GM19043 (cell line): ENCODE data around the gene TRIM4.
"Not testable (repeated sequence)": the region's sequence is repeated elsewhere in the genome, so short reads cannot be mapped to it uniquely, and the experiment has no call there.

Experiments
- ATAC-seq: cut with Tn5 transposase; IDR thresholded peaks from one replicate; pipeline ENCODE4 v1.9.1; 2021; ENCODE audit warnings: low read depth; ENCODE audit not compliant: unreplicated experiment

The TRIM4 gene, protein sequence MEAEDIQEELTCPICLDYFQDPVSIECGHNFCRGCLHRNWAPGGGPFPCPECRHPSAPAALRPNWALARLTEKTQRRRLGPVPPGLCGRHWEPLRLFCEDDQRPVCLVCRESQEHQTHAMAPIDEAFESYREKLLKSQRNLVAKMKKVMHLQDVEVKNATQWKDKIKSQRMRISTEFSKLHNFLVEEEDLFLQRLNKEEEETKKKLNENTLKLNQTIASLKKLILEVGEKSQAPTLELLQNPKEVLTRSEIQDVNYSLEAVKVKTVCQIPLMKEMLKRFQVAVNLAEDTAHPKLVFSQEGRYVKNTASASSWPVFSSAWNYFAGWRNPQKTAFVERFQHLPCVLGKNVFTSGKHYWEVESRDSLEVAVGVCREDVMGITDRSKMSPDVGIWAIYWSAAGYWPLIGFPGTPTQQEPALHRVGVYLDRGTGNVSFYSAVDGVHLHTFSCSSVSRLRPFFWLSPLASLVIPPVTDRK

DNA sequence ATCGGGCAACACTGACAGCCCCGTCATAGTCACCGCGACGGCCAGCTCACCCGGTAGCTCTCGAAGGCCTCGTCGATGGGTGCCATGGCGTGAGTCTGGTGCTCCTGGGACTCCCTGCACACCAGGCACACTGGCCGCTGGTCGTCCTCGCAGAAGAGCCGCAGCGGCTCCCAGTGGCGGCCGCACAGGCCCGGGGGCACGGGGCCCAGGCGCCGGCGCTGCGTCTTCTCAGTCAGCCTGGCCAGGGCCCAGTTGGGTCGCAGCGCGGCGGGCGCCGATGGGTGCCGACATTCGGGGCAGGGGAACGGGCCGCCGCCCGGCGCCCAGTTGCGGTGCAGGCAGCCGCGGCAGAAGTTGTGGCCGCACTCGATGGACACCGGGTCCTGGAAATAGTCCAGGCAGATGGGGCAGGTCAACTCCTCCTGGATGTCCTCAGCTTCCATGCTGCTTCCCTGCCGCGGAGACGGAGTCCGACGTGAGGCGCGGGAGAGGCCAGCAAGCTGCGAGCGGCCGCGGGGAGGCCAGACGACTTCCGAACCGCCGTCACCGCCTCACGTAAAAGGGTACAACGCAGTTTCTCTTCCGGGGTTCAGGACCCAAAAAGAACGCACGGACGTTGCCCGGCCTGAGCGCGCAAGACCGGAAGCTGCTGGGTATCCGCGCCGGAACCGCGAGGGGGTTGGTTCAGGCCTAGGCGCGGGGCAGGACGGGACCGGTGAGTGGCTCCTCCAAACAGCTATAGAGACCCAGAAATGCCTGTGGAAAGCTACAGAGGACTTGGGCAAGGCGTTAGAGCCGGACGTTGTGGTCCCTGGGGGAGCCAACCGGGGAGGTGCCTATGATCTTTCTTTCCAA is at the start of gene TRIM4:
Gene TRIM4 (minus strand): TSS at position 572 of the 855 bp plus-strand sequence. CDS start 129 bp downstream, at position 443.
- ATAC-seq = peak; percentile 97

DNA sequence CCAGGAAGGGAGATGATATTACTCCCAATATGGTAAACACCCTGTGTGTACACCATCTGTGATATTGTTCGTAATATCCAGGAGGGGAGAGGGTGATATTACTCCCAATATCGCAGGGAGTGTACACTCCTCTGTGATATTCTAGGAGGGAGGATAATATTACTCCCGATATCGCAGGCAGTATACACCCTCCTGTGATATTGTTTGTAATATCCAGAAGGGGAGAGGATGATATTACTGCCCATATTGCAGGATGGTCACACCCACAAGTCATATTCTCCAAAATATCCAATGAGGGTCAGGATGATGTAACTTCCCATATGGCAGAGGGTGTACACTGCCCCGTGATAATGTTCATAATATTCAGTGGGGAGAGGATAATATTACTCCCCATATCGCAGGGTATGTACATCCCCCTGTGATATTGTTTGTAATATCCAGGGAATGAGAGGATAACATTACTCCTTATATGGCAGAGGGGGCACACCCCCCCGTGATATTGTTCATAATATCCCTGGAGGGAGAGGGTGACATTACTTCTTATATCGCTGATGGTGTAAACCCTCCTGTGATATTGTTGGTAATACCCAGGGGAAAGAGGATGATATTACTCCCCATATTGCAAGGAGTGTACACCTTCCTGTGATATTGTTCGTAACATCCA is 39.4 kb upstream of the TRIM4 start:
- ATAC-seq = no peak

DNA sequence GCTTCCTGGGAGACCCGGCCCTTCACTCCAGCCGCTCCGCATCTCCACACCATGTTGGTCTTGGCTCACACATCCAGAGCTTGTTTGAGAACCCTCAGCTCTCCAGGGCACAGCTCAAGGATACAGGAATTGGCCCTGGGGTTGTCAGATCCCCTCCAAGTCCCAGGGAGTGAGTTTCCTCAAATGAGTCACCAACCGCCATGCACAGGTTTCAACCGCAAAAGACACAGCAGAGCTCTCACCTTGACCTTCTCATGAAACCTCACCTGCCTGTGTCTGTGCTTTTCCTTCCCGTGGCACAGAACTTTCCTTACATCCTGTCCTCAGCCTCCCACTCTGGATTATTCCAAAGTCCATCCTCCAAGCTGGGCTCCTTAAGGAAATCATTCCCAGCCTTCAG is 35.9 kb upstream of the TRIM4 start:
- ATAC-seq = no peak

DNA sequence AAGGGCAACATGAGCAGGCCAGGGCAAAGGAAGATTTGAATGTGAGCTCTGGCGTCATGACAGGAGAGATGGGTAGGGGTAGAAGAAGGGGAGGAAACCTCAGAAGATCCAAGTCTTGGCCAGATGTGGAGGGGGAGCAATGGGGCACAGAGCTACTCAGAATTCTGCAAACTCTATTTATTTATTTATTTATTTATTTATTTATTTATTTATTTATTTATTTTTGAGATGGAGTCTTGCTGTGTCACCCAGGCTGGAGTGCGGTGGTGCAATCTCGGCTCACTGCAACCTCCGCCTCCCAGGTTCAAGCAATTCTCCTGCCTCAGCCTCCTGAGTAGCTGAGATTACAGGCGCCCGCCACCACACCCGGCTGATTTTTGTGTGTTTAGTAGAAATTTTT is 35.3 kb upstream of the TRIM4 start:
- not testable (repeated sequence) for ATAC-seq

DNA sequence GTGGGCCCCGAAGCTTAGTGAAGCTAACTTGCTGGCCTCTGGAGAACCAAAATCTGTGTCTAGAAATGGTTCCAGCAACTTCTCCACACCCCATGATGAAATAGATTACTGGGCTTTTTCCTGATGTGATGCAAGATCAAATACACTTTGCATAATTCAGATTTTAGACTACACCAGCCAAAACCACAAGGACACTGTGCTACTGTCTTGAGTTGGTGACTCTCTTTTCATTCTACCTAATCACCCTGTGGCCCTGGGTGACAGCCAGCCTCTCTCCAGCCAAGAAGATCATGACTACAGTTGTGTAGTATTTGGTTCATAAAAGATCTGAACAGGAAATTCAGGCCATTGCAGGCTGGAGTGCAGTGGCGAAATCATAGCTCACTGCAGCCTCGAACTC is 34.3 kb upstream of the TRIM4 start:
- no peak for ATAC-seq

DNA sequence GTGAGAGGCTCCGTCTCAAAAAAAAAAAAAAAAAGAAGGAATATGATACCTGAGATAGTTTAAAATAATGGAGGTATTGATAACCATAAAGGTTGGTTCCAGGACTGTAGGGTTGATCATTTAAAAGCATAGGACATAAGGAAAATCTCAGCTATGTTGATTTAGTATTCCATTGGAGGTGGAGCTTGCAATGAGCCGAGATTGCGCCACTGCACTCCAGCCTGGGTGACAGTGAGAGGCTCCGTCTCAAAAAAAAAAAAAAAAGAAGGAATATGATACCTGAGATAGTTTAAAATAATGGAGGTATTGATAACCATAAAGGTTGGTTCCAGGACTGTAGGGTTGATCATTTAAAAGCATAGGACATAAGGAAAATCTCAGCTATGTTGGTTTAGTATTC is 33.3 kb upstream of the TRIM4 start:
- not testable (repeated sequence) for ATAC-seq

DNA sequence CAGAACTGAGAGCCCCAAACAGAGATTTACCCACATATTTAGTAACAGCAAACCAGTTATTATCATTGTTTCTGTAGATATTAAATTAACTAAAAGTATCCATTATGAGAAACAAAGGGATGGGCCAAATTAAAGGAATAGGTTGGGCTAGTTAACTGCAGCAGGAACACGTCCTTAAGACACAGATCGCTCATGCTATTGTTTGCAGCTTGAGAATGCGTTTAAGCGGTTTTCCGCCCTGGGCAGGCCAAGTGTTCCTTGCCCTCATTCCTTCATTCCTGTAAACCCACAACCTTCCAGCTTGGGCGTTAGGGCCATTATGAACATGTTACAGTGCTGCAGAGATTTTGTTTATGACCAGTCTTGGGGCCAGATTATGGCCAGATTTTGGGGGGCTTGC is 31.5 kb upstream of the TRIM4 start:
- not testable (repeated sequence) for ATAC-seq

DNA sequence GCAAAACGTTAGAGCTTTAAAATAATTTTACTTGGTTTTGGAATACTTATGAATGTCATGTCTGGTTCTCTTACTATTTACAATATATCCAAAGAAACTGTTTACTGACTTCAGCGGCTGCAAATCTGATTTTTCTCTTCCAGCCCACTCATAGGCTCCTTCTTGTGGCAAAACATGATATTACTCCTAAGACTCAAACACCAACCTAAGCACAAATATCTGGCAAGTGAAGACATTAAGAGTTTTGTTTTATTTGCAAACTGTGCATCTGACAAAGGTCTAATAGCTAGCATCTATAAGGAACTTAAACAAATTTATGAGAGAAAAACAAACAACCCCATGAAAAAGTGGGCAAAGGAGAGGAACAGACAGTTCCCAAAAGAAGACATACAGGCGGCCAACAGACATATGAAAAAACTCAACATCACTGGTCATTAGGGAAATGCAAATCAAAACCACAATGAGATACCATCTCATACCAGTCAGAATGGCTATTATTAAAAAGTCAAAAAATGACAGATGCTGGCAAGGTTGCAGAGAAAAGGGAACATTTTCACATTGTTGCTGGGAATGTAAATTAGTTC is 30.4 kb upstream of the TRIM4 start:
- no peak for ATAC-seq

DNA sequence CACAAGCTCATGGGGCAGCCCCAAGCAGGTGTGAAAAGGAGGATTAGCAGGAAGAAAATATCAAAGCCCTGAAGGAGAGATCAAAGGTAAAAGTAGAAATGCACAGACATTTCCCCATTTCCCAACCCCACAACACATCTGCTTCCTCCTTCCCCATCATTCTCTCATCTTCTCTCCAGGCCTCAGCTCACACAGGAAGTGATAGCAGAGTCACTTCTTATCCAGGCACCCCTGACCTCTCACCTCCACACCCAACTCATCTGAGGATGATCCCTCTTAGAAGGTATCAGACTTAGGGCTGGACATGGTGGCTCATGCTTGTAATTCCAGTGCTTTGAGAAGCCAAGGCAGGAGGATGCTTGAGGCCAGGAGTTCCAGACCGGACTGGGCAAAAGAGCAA is 28.3 kb upstream of the TRIM4 start:
- ATAC-seq = no peak

DNA sequence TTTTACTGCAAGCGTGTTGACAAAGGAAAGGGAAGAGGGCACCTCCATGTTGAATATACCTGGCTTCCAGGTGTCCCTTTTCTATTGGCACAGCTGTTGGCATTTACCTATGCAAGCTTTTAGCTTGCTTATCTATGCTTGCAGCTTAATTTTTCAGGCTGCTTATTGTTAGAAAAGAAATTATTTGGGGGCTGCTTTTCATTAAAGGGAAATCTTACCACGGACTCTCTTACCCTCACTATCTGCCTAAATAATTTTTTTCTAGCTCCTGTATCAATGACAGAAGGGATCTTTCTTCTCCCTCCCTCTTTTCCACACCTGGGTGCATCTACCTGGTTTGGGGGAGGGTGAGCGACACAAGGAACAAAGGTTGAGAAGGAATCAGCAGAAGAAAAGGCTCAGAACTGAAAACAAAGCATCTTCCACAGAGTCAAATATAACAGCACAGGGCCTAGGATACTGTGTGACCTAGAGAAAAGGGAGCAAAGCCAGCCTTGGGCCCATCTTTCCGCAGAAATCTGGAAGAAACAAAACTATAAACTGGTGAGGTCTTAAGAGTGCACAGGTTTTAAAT is 25.3 kb upstream of the TRIM4 start:
- no peak for ATAC-seq

DNA sequence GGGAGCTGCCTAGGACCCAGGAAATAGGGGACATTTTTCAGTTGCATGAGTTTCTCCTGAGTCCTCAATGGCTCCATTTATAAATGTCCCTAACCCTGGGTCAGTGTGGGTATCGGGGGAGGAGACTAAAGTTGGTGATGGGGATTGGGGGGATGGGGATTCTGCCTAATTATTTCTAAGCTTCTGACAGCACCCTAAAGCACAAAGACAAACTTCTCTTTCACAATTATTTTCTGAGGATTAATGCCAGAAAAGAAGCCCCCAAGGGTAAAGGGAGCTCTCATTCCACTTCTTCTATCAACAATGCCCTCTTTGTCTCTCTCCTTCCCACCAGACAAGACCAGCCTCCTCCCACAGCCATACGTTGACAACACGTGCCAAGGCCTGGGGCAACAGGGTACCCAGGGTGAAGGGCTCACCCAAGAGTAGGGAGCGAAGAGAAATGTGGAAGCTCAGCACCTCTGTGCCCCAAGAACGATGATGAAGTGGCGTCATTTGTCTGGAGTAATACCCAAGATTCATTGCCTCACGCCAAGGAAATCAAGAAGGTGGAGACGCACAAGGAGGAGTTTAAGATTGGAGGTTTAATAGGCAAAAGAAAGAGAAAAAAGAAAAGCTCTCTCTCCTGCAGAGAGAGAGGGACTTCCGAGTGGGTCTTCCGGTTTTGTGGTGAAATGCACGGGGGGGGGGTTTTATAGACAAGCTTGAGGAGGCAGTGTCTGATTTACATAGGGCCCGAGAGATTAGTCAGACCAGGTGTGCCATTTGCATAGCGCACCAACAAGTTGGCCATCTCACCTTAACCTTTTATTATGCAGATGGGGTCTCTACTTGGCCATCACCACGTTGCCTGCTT is 24.5 kb upstream of the TRIM4 start:
- ATAC-seq = no peak

DNA sequence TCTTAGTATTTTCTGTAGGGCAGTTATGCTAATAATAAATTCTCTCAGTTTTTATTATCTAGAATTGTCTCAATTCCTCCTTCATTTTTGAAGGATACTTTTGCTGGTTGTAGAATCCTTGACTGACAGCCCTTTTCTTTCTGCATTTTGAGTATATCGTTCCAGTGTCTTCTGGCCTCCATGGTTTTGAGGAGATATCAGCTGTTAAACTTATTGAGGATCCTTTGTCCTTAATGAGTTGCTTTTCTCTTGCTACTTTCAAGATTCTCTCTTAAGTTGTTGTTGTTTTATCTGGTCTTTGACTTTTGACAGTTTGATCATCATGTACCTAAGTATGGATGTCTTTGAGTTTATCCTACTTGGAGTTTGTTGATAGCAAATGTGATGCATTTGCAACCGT is 19.0 kb upstream of the TRIM4 start:
- no peak for ATAC-seq

DNA sequence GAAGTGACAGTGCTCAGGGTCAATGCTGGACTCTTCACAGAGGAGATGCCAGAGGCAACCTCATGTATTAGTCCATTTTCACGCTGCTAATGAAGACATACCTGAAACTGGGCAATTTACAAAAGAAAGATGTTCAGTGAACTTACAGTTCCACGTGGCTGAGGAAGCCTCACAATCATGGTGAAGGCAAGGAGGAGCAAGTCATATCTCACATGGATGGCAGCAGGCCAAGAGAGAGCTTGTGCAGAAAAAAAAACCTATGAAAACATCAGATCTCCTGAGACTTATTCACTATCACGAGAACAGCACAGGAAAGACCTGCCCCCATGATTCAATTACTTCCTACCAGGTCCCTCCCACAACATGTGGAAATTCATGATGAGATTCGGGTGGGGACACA is 15.7 kb upstream of the TRIM4 start:
- not testable (repeated sequence) for ATAC-seq

DNA sequence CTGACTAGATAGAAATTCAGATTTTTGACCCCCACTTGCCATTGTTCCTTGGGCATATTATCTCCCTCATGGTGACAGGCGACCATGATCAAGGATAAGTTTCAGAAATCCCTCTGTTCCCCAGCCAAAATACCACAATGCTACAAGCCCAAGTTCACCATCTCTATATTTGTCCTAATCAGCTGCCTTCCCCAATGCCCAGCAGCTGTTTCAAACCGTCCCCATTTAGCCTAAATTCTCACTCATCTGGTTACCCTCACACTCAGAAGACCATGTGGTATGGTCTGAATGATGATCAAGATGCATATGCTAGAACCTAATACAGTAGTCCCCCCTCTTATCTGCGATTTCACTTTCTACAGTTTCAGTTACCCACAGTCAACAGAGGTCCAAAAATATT is 11.0 kb upstream of the TRIM4 start:
- ATAC-seq = no peak

DNA sequence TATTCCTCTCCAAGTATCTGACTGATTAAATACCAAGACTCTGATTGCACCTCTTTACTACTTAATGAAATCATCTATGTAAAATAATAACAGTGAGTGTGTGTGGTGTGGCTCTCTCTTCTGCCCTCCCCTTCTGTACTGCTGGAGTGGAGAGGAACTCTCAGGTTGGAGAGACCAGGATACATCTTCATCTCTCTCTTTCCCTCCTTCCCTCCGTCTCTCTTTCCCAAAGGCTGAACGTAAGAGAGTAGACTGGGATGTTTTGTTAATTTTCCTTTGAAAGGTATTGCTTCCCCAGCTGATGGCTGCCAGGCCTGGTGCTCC is 10.4 kb upstream of the TRIM4 start:
- no peak for ATAC-seq

DNA sequence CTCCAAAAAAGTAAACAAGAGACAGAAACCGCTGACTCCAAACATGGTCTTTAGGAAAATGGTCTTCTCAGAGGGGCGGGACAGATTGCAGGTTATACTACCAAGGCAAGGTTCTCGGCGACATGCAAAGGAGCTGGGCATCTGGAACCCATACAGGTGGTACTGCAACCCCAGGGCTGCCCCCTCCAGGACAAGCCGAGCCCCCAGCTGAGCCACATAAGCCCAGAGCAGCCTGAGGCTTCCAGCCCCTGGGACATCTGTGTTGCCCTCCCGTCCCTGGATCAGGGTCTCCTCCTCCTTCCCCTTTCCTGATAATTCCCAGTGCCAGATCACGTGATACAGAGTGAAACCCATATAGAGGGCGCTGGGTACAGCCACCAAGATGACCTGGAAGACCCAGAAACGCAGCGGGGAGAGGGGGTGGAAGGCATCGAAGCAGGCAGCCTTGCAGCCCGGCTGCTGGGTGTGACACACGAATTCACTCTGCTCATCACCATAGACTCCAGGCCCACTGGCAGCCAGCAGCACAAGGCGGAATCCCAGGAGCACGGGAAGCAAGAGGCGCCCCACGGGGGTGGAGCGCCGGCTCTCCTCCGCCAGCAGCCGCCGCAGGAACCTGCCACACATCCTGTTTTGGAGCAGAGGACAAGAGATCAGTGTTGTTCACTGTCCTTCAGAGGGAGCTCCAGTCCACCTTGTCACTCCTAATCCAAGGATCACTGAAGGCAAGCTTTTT is 9.8 kb upstream of the TRIM4 start, which contains the start of gene GJC3:
Gene GJC3 (minus strand): TSS at position 627 of the 736 bp plus-strand sequence. CDS start 0 bp downstream, at position 627.
- no peak for ATAC-seq

DNA sequence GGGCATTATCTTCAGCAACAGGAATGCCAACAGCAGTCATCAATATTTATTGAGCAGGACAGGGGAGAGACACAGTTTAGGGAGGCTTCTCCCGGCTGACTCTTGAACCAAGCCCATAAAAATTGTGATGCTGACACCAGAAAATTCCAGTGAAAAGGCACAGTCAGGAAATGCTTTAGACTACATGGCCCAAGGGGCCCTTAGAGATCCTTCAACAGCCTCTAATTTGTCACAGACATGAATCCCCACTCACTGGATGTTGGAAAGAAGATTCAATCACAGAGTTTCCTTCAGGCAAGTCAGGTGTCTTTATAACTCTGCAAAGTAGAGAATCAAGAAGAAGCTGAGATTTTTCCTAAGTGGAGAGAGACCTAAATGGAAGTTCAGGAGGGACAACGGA is 8.9 kb upstream of the TRIM4 start:
- ATAC-seq = no peak

DNA sequence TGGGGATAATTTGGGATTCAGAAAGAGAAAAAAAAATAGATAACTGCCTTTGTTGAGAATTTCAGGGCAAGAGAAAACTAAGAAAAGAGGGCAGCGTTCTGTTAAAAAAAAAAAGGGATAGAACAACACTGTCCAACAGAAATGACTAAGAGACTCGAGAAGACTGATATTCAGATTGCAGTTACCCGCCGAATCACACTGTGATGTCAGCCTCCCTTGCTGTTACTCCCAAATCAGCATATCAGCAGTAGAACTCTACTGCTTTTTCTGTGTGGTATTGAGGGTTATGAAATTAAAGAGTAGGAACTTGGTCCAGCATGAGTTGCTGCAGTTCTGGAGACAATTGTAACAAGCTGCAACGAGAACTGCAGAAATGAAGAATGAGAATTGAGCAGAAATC is 8.2 kb upstream of the TRIM4 start:
- ATAC-seq = no peak

DNA sequence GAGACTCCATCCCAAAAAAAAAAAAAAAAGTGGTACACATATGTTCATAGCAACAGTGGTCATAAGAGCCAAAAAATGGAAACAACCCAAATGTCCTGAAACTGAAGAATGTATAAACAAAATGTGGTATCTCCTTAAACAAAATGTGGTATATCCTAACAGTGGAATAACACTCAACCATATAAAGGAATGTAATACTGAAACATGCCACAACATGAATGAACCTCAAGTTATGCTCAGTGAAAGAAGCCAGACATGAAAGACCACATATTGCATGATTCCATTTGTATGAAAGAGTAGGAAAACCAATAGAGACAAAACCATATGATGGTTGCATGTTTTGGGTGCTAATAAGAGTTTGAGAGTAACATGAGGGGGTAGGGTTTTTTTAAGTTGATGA is 7.0 kb upstream of the TRIM4 start:
- ATAC-seq = no peak
